KMS-11 (cell line): ENCODE measurements around the gene GLRX.

ENCODE experiments used
- H2AFZ ChIP-seq: fragments of 200-600 bp; sonication (generic); 2 replicates; pipeline ENCODE4 v1.6.1; 2016; ENCODE audit warnings: antibody characterized with exemption, mixed run types, low read depth
- H3K27ac ChIP-seq: fragments of 200-600 bp; sonication (generic); 2 replicates; pipeline ENCODE4 v1.6.1; 2016; ENCODE audit warnings: mild to moderate bottlenecking, mixed run types
- H3K27me3 ChIP-seq: fragments of 200-600 bp; sonication (generic); 2 replicates; pipeline ENCODE4 v1.6.1; 2017; ENCODE audit warnings: mild to moderate bottlenecking, low read depth, mixed run types, moderate library complexity; ENCODE audit not compliant: insufficient read depth
- H3K36me3 ChIP-seq: fragments of 200-600 bp; sonication (generic); 2 replicates; pipeline ENCODE4 v1.6.1; 2017; ENCODE audit warnings: mild to moderate bottlenecking, mixed run types; ENCODE audit not compliant: insufficient read depth
- H3K4me1 ChIP-seq: fragments of 200-600 bp; sonication (generic); 2 replicates; pipeline ENCODE4 v1.6.1; 2016; ENCODE audit warnings: mild to moderate bottlenecking, low read depth, mixed run types; ENCODE audit not compliant: poor library complexity, severe bottlenecking
- H3K4me2 ChIP-seq: fragments of 200-600 bp; sonication (generic); 2 replicates; pipeline ENCODE4 v1.7.0; 2016; ENCODE audit warnings: mild to moderate bottlenecking, mixed run types
- H3K4me3 ChIP-seq: fragments of 200-600 bp; sonication (generic); IDR thresholded peaks from 2 replicates; pipeline ENCODE4 v1.6.1; 2017; ENCODE audit warnings: low read depth, low read length, mixed read lengths; ENCODE audit not compliant: insufficient read depth
- H3K79me2 ChIP-seq: fragments of 200-600 bp; sonication (generic); 2 replicates; pipeline ENCODE4 v1.6.1; 2016; ENCODE audit warnings: low read depth, mixed run types; ENCODE audit not compliant: insufficient read depth
- H3K9ac ChIP-seq: fragments of 200-600 bp; sonication (generic); 2 replicates; pipeline ENCODE4 v1.6.1; 2016; ENCODE audit warnings: mild to moderate bottlenecking, mixed run types
- H4K20me1 ChIP-seq: fragments of 200-600 bp; sonication (generic); 2 replicates; pipeline ENCODE4 v1.6.1; 2016; ENCODE audit warnings: mild to moderate bottlenecking, mixed run types; ENCODE audit not compliant: insufficient read depth
- CTCF ChIP-seq: fragments of 200-600 bp; sonication (generic); conservative IDR thresholded peaks from 2 replicates; pipeline ENCODE4 v1.6.1; 2017; ENCODE audit warnings: low read depth, mild to moderate bottlenecking, antibody characterized with exemption, low read length, moderate library complexity, mixed read lengths

GLRX gene

GRCh38 chr5:95801532-95801931 lies 21.0 kb downstream of the GLRX start:
- H4K20me1 ChIP-seq: no peaks in the 10 kb centered on the region
- no peak for TF ChIP-seq CTCF
- H3K36me3 ChIP-seq: no peaks in the 10 kb centered on the region
- no peak overlapping the region for H3K4me3 ChIP-seq
- no peak overlapping the region for H3K4me2 ChIP-seq
- no peak overlapping the region for H2AFZ ChIP-seq
- H3K27ac ChIP-seq: no peak overlapping the region
- no peaks in the 10 kb centered on the region for H3K27me3 ChIP-seq
- no peaks in the 10 kb centered on the region for H3K79me2 ChIP-seq
- no peak overlapping the region for H3K9ac ChIP-seq
- H3K4me1 ChIP-seq: no peaks in the 10 kb centered on the region

DNA sequence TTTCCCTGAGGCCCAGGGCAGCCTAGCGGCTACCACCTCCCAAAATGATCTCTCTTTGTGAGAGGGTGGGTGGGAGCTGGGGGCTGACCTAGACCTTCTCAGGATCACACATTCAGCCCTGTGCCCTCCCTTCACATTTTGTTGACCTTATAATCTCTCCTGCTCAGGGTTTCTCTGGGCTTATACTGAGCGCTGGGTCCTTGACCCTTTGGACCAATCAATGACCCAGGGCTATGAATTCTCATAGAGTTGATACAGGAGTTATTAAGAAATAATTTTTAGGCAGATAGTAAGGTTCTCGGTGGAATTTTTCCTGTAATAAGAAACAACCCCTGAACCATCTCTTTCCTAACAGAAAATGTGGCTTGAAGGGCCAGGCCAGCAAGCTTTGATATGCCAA lies 22.0 kb downstream of the GLRX start:
- Histone ChIP-seq H3K79me2 (no peaks in the 10 kb centered on the region), H4K20me1 (no peaks in the 10 kb centered on the region), H3K4me3 (no peak overlapping the region), H3K27ac (no peak overlapping the region), H3K4me2 (no peak overlapping the region), H3K27me3 (no peaks in the 10 kb centered on the region), H3K4me1 (no peaks in the 10 kb centered on the region), H3K36me3 (no peaks in the 10 kb centered on the region), H2AFZ (no peak overlapping the region), H3K9ac (no peak overlapping the region)
- TF ChIP-seq CTCF: no peak

DNA sequence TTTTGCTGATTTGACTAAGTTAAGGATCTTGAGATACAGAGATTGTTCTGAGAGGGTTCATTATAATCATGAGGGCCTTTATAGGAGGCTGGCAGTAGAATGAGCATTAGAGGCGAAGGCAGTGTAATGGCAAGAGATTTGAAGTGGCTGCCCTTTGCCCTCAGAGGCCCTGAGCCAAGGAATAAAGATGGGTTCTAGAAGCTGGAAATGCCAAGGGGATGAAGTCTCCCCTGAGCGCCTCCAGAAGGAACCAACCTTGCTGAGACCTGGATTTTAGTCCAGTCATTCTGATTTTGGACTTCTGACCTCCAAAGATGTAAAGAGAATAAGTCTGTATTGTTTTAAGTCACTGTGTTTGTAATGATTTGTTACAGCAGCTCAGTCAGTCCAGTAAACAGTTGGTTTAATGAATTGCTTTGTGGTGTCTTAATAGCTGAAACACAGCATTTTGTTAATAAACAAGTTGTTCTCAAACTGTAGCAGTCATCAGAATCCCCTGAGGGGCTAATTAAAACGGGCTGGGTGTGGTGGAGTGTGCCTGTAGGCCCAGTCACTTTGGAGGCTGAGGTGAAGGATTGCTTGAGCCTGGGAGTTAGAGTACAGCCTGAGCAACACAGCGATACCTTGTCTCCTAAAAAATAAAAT lies 23.2 kb downstream of the GLRX start:
- H3K4me3 ChIP-seq: no peak overlapping the region
- no peak overlapping the region for H2AFZ ChIP-seq
- H3K27ac ChIP-seq: no peak overlapping the region
- no peaks in the 10 kb centered on the region for H4K20me1 ChIP-seq
- H3K27me3 ChIP-seq: no peaks in the 10 kb centered on the region
- H3K9ac ChIP-seq: no peak overlapping the region
- H3K79me2 ChIP-seq: no peaks in the 10 kb centered on the region
- H3K4me1 ChIP-seq: no peaks in the 10 kb centered on the region
- TF ChIP-seq CTCF: no peak
- no peak overlapping the region for H3K4me2 ChIP-seq
- H3K36me3 ChIP-seq: no peaks in the 10 kb centered on the region

DNA sequence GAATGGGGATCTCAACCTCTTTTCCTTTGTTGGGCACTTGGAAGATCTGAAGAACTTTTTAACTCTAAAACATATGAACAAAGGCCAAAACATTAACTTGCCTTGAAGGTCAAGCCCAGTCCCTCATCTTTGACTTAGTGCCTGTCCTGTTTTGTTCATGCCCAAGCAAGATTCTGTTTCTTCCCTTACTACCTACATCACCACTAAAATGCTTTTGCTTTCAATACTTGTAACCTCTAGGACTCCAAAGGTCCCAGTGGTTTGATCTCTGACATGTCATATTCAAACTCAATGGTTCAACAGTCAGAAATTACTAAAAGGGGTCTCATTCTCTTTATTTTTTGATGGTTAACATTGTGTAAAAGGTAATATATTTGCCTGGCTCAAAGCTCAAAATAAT lies 24.0 kb downstream of the GLRX start:
- H3K27ac ChIP-seq: no peak overlapping the region
- no peaks in the 10 kb centered on the region for H3K79me2 ChIP-seq
- no peak overlapping the region for H3K4me2 ChIP-seq
- H4K20me1 ChIP-seq: no peaks in the 10 kb centered on the region
- H3K36me3 ChIP-seq: no peaks in the 10 kb centered on the region
- H2AFZ ChIP-seq: no peak overlapping the region
- H3K4me3 ChIP-seq: no peak overlapping the region
- no peak overlapping the region for H3K9ac ChIP-seq
- no peak for TF ChIP-seq CTCF
- H3K4me1 ChIP-seq: no peaks in the 10 kb centered on the region
- H3K27me3 ChIP-seq: no peaks in the 10 kb centered on the region
